Large intestine (tissue), 3 donors: ENCODE data around the gene FBLN1. TPM values are rescaled to one million over a fixed set of nuclear protein-coding genes. Genes with fewer than 3 reads are reported as not detected.

Source experiments
- DNase-seq, 2 donors: peaks; one replicate each; pipeline versions ENCODE4 v3.0.0 to v3.0.0-alpha.2; 2013
- H3K27ac ChIP-seq: one replicate; pipeline ENCODE4 v1.5.1; 2013; ENCODE audit warnings: low read length
- H3K27me3 ChIP-seq: 2 replicates; pipeline ENCODE4 v1.6.1; 2013; ENCODE audit warnings: low read length; ENCODE audit not compliant: control insufficient read depth, insufficient read depth
- H3K36me3 ChIP-seq: 2 replicates; pipeline ENCODE4 v1.6.1; 2013; ENCODE audit warnings: low read length; ENCODE audit not compliant: control insufficient read depth, insufficient read depth
- H3K4me1 ChIP-seq: one replicate; pipeline ENCODE4 v1.6.1; 2013; ENCODE audit warnings: low read length; ENCODE audit not compliant: control insufficient read depth, insufficient read depth
- H3K4me3 ChIP-seq: one replicate; pipeline ENCODE4 v1.5.1; 2013; ENCODE audit warnings: low read length
- H3K9me3 ChIP-seq: one replicate; pipeline ENCODE4 v1.6.1; 2013; ENCODE audit warnings: mild to moderate bottlenecking, low read depth, low read length, moderate library complexity; ENCODE audit not compliant: control insufficient read depth
- WGBS: methylation state at CpG from one replicate; pipeline ENCODE4 v1.1.5; 2013; ENCODE audit warnings: low lambda C conversion rate; ENCODE audit not compliant: insufficient coverage; 5-methylcytosine and 5-hydroxymethylcytosine counted together
- polyA plus RNA-seq: library from polyadenylated mRNA; unstranded; fragments of 120-200 nt; gene quantifications from one replicate; pipeline ENCODE4 v1.2.1, GENCODE V29; 2013

FBLN1 gene
- polyA plus RNA-seq, 1 donor = 70.4 TPM

DNA sequence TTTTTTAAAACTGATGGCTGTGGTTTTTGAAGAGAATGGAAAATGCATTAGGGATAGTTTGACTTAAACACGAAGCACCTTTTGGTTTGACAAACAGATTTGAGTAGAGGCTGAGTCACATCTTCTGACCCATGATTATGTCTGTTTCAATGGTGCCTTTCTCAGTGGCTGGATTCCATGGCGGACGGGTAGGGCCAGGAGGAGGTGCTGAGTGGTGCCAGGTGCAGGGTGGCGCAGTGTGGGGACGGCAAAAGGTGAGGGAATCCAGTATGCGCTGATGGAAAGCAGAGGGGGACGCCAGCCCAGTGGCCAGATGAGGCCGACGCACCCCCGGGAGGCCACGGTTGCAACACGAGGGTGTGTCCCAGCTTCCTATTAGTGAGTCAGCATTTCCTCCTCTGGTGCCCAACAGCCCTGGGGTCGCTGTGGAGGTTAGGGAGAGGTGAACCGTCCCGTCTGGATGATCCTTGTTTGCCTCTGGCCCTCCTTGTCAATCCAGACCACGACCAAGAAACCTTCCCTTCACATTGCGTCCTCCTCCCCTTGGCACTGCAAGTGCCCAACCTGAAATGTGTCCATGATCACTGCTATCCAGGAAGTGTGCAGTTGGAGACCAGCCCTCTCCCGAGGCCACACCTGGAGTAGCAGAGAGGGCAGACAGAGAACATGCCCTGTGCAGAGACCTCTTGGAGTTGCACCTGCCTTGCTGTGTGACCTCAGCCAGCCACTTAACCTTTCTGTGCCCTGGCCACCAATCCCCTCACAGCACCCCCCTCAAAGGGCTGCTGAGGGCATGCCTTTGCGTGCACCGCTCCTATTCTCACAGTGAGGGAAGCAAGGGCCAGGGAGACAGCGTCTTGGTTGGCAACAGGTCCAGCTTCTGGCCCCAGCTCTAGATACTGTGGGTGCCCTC lies 136.4 kb downstream of the FBLN1 start:
- H3K4me1 ChIP-seq = peaks cover 7% of the 10 kb centered on the region
- DNase-seq = peak; percentile 57 to 81
- no peaks in the 10 kb centered on the region for H3K9me3 ChIP-seq
- no CpG with 5 or more reads among the region's 21 CpGs for WGBS
- H3K27me3 ChIP-seq = peaks cover 48% of the 10 kb centered on the region
- no peak overlapping the region for H3K27ac ChIP-seq
- no peaks in the 10 kb centered on the region for H3K36me3 ChIP-seq
- no peak overlapping the region for H3K4me3 ChIP-seq

DNA sequence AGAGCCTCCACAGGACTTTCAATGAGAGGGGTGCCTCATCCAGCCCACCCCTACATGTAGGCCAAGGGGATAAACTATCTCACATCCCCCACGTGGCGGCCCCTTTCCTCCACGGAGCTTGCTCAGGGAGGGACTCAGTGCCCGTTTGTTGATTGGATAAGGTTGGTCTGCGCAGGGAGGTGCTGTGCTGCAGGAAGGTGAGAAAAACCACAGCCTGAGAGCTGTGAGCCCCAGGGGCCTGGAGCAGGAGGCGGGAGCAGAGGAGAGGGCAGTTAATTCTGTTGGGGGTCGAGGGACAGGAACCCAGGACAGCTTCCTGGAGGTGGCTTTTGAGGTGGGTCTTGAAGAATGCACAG lies 137.0 kb downstream of the FBLN1 start:
- no CpG with 5 or more reads among the region's 7 CpGs for WGBS
- H3K27ac ChIP-seq = no peak overlapping the region
- H3K9me3 ChIP-seq = no peaks in the 10 kb centered on the region
- H3K4me1 ChIP-seq = peaks cover 7% of the 10 kb centered on the region
- DNase-seq = no peak
- no peak overlapping the region for H3K4me3 ChIP-seq
- no peaks in the 10 kb centered on the region for H3K36me3 ChIP-seq
- H3K27me3 ChIP-seq = peaks cover 50% of the 10 kb centered on the region

DNA sequence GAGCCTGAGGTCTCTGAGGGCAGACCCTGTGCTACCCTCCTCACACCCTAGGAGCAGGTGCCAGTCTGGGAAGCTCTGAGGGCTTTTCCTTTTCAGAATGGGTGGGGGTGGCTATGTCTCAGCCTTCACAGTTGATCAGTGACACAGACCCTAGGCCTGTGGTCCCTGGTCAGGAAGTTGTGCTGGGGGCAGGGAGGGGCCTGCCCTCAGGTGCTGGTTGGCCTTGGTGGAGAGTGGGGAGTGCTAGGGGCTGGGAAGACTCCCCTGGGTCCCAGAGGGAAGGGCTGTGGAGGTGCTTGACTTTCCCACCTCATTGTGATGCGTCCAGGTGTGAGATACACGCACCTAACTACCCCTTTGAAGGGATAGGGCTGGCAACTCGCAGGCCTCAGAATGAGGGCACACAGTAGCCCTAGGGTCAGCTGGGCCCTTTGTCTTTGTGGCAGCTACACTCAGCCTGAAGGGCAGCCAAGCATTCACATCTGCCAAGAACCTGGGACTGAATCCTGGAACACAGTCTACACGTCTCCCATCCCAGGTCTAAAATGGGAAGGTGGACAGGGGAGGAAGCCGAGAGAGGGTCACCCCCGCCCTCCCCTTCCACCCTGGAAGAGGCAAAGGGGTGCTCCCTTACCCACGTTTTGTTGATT lies 137.7 kb downstream of the FBLN1 start:
- H3K27ac ChIP-seq = no peak overlapping the region
- no peaks in the 10 kb centered on the region for H3K9me3 ChIP-seq
- no peaks in the 10 kb centered on the region for H3K36me3 ChIP-seq
- H3K4me3 ChIP-seq = no peak overlapping the region
- peaks cover 9% of the 10 kb centered on the region for H3K4me1 ChIP-seq
- no CpG with 5 or more reads among the region's 7 CpGs for whole genome bisulfite sequencing
- DNase-seq = no peak
- peaks cover 54% of the 10 kb centered on the region for H3K27me3 ChIP-seq

DNA sequence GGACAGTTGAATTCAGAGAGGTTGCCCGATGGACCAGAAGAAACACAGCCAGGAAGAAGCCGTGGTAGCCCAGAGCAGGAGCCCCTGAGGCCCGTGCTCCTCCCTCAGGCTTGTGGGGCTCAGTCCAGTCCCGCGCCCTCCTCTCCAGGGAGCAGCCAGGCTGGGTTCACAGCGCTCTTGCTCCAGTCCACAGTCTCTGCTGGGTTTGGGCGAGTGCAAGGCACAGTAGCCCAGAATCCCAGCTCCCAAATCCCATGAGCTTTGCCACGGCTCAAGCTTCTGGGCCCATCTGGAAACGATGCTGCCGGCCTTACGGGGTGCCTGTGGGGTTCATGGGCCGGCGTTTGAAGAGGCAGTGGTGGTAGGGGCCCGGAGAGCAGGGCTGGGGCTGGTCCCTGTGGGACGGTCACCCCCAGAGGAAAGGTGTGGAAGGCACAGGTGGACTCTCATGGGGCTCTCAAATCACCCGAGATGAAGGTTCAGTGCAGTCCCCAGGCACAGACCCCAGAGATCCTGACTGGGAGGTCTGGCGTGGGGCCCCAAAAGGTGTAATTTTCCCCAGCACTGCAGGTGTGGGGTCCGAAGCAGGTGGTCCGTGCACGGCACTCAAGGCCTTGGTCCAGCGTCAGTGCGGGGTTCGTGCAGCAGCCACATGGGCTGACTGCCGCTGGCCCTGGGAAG lies 138.4 kb downstream of the FBLN1 start:
- Histone ChIP-seq H3K27me3 (peaks cover 54% of the 10 kb centered on the region), H3K27ac (no peak overlapping the region), H3K4me1 (peaks cover 10% of the 10 kb centered on the region), H3K4me3 (no peak overlapping the region), H3K9me3 (no peaks in the 10 kb centered on the region), H3K36me3 (no peaks in the 10 kb centered on the region)
- no CpG with 5 or more reads among the region's 24 CpGs for WGBS
- DNase-seq = no peak

DNA sequence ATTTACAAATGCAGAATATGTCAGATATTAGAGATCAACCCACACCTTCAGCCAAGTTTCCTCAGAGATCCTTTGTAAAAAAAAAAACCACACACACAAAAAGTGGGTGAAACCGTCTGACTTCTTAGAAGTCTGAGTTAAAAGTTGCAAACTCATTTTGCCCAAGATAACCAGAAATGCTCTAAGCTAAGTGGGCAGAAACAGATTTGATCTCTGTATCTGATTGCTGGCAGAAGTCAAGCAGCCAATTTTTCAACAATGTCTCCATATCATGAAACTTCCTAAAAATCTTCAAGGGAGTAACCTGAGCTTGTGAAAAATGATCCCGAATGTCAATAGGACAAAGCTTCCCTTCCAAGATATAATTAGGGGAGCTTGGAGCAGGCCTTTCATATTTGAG lies 140.3 kb downstream of the FBLN1 start:
- Histone ChIP-seq H3K4me3 (no peak overlapping the region), H3K36me3 (no peaks in the 10 kb centered on the region), H3K9me3 (no peaks in the 10 kb centered on the region), H3K27ac (no peak overlapping the region), H3K27me3 (peaks cover 57% of the 10 kb centered on the region), H3K4me1 (peaks cover 10% of the 10 kb centered on the region)
- no peak for DNase-seq
- WGBS = 60% methylated on average over 1 of the region's 2 CpGs

DNA sequence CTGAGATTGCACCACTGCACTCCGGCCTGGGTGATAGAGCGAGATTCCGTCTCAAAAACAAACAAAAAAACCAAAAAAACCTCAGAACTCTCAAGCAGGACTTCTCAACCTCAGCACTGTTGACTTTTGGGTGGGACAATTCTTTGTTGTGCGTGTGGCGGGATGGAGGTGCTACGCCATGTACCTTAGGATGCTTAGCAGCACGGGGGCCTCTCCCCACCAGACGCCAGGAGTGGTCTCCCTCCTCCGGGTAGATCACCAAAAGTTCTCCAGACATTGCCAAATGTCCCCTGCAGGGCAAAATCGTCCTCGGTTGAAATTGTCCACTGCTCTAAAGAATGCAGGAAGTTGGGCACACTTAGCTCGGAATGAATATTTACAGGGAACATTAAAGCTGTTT lies 142.0 kb downstream of the FBLN1 start:
- H3K27me3 ChIP-seq = peaks cover 56% of the 10 kb centered on the region
- H3K9me3 ChIP-seq = no peaks in the 10 kb centered on the region
- H3K27ac ChIP-seq = no peak overlapping the region
- DNase-seq = no peak
- no peak overlapping the region for H3K4me3 ChIP-seq
- peaks cover 3% of the 10 kb centered on the region for H3K4me1 ChIP-seq
- WGBS = 83% methylated on average over 1 of the region's 12 CpGs
- no peaks in the 10 kb centered on the region for H3K36me3 ChIP-seq

DNA sequence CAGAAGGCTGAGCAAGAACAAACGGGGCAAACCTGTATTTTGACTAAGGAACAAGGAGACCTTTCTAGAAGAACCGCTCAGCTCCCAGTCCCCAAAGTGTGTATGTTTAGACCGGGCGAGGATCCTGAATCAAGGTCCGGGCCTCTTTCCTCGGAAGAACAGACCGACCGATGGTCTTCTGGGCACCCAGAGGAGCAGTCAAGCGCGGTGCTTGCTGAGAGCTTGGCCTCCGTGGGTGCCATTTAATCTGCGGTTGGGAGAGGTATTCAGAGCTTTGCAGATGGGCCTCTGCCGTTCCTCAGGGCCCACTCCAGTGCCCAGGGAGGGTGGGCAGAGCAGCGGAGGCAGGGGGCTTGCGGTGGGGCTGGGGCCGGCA lies 142.5 kb downstream of the FBLN1 start:
- no peak for DNase-seq
- H3K9me3 ChIP-seq = no peaks in the 10 kb centered on the region
- no CpG with 5 or more reads among the region's 16 CpGs for WGBS
- peaks cover 54% of the 10 kb centered on the region for H3K27me3 ChIP-seq
- H3K36me3 ChIP-seq = no peaks in the 10 kb centered on the region
- no peak overlapping the region for H3K4me3 ChIP-seq
- H3K4me1 ChIP-seq = peaks cover 3% of the 10 kb centered on the region
- H3K27ac ChIP-seq = no peak overlapping the region

DNA sequence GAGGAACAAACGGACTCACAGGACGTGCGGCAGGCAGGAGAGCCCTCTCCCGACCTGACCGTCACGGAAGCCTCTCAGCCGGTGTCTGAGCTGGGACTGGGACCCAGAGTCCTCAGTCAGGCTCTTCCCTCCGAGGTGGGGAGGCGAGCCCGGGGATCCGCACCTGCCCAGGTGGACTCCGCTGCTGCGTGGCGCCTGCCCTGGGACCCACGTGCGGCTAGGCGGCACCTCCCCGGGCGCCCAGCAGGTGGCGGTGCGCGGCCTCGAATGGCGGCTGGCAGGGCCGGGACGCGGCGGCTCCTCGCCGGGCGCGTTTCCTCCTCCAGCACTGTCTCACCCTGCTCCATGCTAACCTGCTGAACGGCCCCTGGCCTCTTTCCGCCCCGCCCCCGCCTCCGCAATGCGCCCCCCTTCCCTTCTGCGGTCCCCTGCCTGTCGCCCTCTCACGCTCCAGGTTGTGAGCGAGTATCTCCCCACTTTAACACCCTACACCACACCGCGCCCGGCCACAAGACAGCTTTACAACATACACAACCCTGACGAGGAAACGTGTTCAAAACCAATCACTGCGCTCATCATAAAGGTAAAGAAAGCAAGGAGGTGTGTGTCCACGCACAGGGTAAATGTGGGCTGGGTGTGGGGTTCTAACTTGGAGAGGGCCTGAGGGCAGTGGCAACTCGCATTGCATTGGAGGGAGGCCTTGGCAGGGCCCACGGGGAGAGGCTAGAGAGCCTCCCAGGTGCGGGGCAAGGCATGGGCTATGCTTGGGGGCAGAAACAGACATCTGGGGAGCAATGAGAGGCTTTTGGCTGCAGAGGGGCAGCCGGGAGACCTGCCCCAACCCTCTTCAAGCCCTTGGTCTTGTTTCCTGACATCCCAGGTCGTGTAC lies 143.1 kb downstream of the FBLN1 start:
- DNase-seq = peak; percentile 54 to 72
- no CpG with 5 or more reads among the region's 54 CpGs for whole genome bisulfite sequencing
- no peaks in the 10 kb centered on the region for H3K36me3 ChIP-seq
- peaks cover 49% of the 10 kb centered on the region for H3K27me3 ChIP-seq
- H3K27ac ChIP-seq = no peak overlapping the region
- H3K4me3 ChIP-seq = no peak overlapping the region
- H3K4me1 ChIP-seq = peaks cover 3% of the 10 kb centered on the region
- no peaks in the 10 kb centered on the region for H3K9me3 ChIP-seq

DNA sequence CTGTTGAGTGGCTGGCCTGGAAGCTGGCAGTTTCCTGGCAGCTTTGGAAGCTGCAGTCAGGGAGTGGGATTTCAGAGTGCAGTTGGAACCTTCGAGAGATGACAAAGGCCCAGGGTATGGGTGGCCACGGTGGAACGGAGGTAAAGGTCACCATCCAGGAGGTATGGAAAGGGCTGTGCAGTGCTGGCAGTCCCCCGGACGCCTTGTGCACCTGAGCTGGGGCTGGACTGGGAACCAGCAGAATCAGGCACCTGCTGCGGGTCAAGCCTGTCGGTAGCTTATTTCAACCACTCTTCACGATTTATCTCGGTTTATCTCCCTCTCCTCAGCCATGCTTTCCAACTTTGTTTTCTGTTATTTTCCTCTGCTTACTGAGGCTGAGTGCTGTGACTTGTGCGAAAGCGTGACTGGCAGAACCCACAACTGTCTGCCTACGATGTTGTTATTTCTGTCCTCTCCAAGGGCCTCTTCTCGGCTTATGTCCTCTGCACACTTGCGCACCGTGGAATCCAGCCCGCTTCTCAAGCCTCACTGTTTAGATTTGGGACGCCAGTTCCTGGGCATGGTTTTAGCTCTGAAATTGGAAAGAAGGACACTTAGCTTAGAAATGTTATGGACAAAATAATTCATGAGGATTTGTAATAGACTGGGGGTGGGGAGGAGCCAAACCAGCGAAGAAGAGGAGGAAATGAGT lies 145.0 kb downstream of the FBLN1 start:
- Histone ChIP-seq H3K9me3 (no peaks in the 10 kb centered on the region), H3K4me3 (no peak overlapping the region), H3K27ac (no peak overlapping the region), H3K4me1 (peaks cover 3% of the 10 kb centered on the region), H3K36me3 (no peaks in the 10 kb centered on the region), H3K27me3 (peaks cover 37% of the 10 kb centered on the region)
- WGBS = 86% methylated on average over 1 of the region's 18 CpGs
- no peak for DNase-seq
